H9 (cell line): ENCODE results near the gene GALR2. TPM values are rescaled to one million over a fixed set of nuclear protein-coding genes. Genes with fewer than 3 reads are reported as not detected.

Source experiments
- DNase-seq: peaks from one replicate; pipeline ENCODE4 v3.0.0-alpha.2; 2017
- H2AFZ ChIP-seq: one replicate; pipeline ENCODE4 v1.6.1; 2013; ENCODE audit warnings: mild to moderate bottlenecking, low read length, control low read depth, moderate library complexity
- H2AK5ac ChIP-seq: 2 replicates; pipeline ENCODE4 v1.6.1; 2013; ENCODE audit warnings: low read length, control low read depth, mixed read lengths; ENCODE audit not compliant: insufficient read length
- H2BK120ac ChIP-seq: one replicate; pipeline ENCODE4 v1.6.1; 2013; ENCODE audit warnings: low read depth, mild to moderate bottlenecking, low read length, control low read depth, inconsistent platforms; ENCODE audit not compliant: poor library complexity, severe bottlenecking
- H2BK12ac ChIP-seq: 2 replicates; pipeline ENCODE4 v1.6.1; 2013; ENCODE audit warnings: low read length, control low read depth, mixed read lengths, low read depth; ENCODE audit not compliant: insufficient read length
- H2BK15ac ChIP-seq: 2 replicates; pipeline ENCODE4 v1.6.1; 2013; ENCODE audit warnings: low read depth, low read length, control low read depth
- H2BK20ac ChIP-seq: one replicate; pipeline ENCODE4 v1.6.1; 2013; ENCODE audit warnings: low read depth, mild to moderate bottlenecking, low read length, control low read depth, inconsistent platforms; ENCODE audit not compliant: poor library complexity, severe bottlenecking
- H2BK5ac ChIP-seq: 2 replicates; pipeline ENCODE4 v1.6.1; 2013; ENCODE audit warnings: low read length, control low read depth, mixed read lengths; ENCODE audit not compliant: insufficient read length
- H3K14ac ChIP-seq: 2 replicates; pipeline ENCODE4 v1.6.1; 2013; ENCODE audit warnings: low read length, control low read depth; ENCODE audit not compliant: insufficient read depth
- H3K18ac ChIP-seq: 2 replicates; pipeline ENCODE4 v1.6.1; 2013; ENCODE audit warnings: low read depth, mild to moderate bottlenecking, mixed read lengths, low read length, control low read depth; ENCODE audit not compliant: insufficient read length
- H3K23ac ChIP-seq: 2 replicates; pipeline ENCODE4 v1.6.1; 2013; ENCODE audit warnings: low read length, control low read depth, mixed read lengths, low read depth; ENCODE audit not compliant: insufficient read length
- H3K23me2 ChIP-seq: 2 replicates; pipeline ENCODE4 v1.6.1; 2013; ENCODE audit warnings: low read depth, mild to moderate bottlenecking, mixed read lengths, low read length, control low read depth; ENCODE audit not compliant: insufficient read length, poor library complexity, severe bottlenecking
- H3K27ac ChIP-seq: 2 replicates; pipeline ENCODE4 v1.5.1; 2013; ENCODE audit warnings: low read length, control low read depth, mixed read lengths, low read depth; ENCODE audit not compliant: insufficient read length
- H3K27me3 ChIP-seq: 2 replicates; pipeline ENCODE4 v1.6.1; 2013; ENCODE audit warnings: low read length, control low read depth, inconsistent platforms; ENCODE audit not compliant: insufficient read depth
- H3K4ac ChIP-seq: 2 replicates; pipeline ENCODE4 v1.6.1; 2013; ENCODE audit warnings: low read depth, mild to moderate bottlenecking, control low read depth, inconsistent platforms, low read length, moderate library complexity
- H3K4me1 ChIP-seq: 2 replicates; pipeline ENCODE4 v1.6.1; 2013; ENCODE audit warnings: low read length, control low read depth, inconsistent platforms; ENCODE audit not compliant: insufficient read depth
- H3K4me2 ChIP-seq: 2 replicates; pipeline ENCODE4 v1.6.1; 2013; ENCODE audit warnings: low read length, control low read depth, mixed read lengths; ENCODE audit not compliant: insufficient read length, insufficient read depth
- H3K56ac ChIP-seq: 2 replicates; pipeline ENCODE4 v1.6.1; 2013; ENCODE audit warnings: low read depth, mild to moderate bottlenecking, mixed read lengths, low read length, control low read depth; ENCODE audit not compliant: insufficient read length
- H3K79me1 ChIP-seq: 2 replicates; pipeline ENCODE4 v1.6.1; 2013; ENCODE audit warnings: low read depth, mild to moderate bottlenecking, moderate library complexity, low read length, control low read depth, inconsistent platforms; ENCODE audit not compliant: insufficient read depth, poor library complexity, severe bottlenecking
- H3K79me2 ChIP-seq: 2 replicates; pipeline ENCODE4 v1.6.1; 2013; ENCODE audit warnings: low read length, control low read depth, inconsistent platforms; ENCODE audit not compliant: insufficient read depth
- H3K9ac ChIP-seq: 2 replicates; pipeline ENCODE4 v1.6.1; 2013; ENCODE audit warnings: low read length, control low read depth, mixed read lengths; ENCODE audit not compliant: insufficient read length; ENCODE audit errors: extremely low read depth
- H3K9me3 ChIP-seq: one replicate; pipeline ENCODE4 v1.6.1; 2013; ENCODE audit warnings: low read depth, low read length, inconsistent platforms; ENCODE audit not compliant: control insufficient read depth
- H3T11ph ChIP-seq: one replicate; pipeline ENCODE4 v1.6.1; 2013; ENCODE audit warnings: mild to moderate bottlenecking, low read length, control low read depth, inconsistent platforms
- H4K20me1 ChIP-seq: one replicate; pipeline ENCODE4 v1.6.1; 2013; ENCODE audit not compliant: control insufficient read depth, insufficient read length, insufficient read depth
- H4K5ac ChIP-seq: 2 replicates; pipeline ENCODE4 v1.6.1; 2013; ENCODE audit warnings: low read depth, mild to moderate bottlenecking, mixed read lengths, low read length, control low read depth; ENCODE audit not compliant: insufficient read length
- H4K8ac ChIP-seq: replicated peaks from 2 replicates; pipeline ENCODE4 v1.6.1; 2013; ENCODE audit warnings: low read length, control low read depth, mixed read lengths, low read depth; ENCODE audit not compliant: insufficient read length
- H4K91ac ChIP-seq: 2 replicates; pipeline ENCODE4 v1.6.1; 2013; ENCODE audit warnings: low read depth, mild to moderate bottlenecking, moderate library complexity, mixed read lengths, low read length, control low read depth; ENCODE audit not compliant: insufficient read length
- H3K27ac Mint-ChIP-seq, 3 experiments: 2 replicates in 2 of 3; 3 replicates in 1 of 3; pipeline ENCODE4 v1.8.0; 2020 to 2021; ENCODE audit warnings: mixed read lengths in 3 of 3, mild to moderate bottlenecking in 1 of 3, moderate library complexity in 1 of 3
- H3K27me3 Mint-ChIP-seq: 2 replicates; pipeline ENCODE4 v1.8.0; 2021; ENCODE audit warnings: low read depth, mild to moderate bottlenecking, moderate library complexity, mixed read lengths
- H3K36me3 Mint-ChIP-seq, 3 experiments: 2 replicates in 2 of 3; 3 replicates in 1 of 3; pipeline ENCODE4 v1.8.0; 2020 to 2021; ENCODE audit warnings: low read depth in 3 of 3, mixed read lengths in 3 of 3; ENCODE audit not compliant: insufficient read depth in 1 of 3
- H3K4me1 Mint-ChIP-seq, 2 experiments: 2 replicates each; pipeline ENCODE4 v1.8.0; 2020; ENCODE audit warnings: mixed read lengths in 2 of 2
- H3K4me3 Mint-ChIP-seq, 2 experiments: 2 replicates in 1 of 2; 3 replicates in 1 of 2; pipeline ENCODE4 v1.8.0; 2020 to 2021; ENCODE audit warnings: mild to moderate bottlenecking in 2 of 2, mixed read lengths in 2 of 2, moderate library complexity in 1 of 2
- H3K9me3 Mint-ChIP-seq, 2 experiments: 2 replicates in 1 of 2; 3 replicates in 1 of 2; pipeline ENCODE4 v1.8.0; 2020; ENCODE audit warnings: mild to moderate bottlenecking in 2 of 2, mixed read lengths in 2 of 2, moderate library complexity in 1 of 2
- WGBS: extraction: QIAGEN DNeasy Blood & Tissue Kit; methylation state at CpG from one replicate; pipeline ENCODE4 v1.1.7; 2013; ENCODE audit warnings: missing lambda C conversion rate, low lambda C conversion rate, mixed read lengths; ENCODE audit not compliant: insufficient read length; ENCODE audit errors: extremely low coverage; 5-methylcytosine and 5-hydroxymethylcytosine counted together
- total RNA-seq: library from RNA; stranded (reverse); gene quantifications from 2 replicates; pipeline ENCODE4 v1.2.1, GENCODE V29; 2021
- TF ChIP-seq, protein P1 (sequence below): fragments of 200-600 bp; sonication (generic); conservative IDR thresholded peaks from 3 replicates; pipeline ENCODE4 v1.8.0; 2021; ENCODE audit warnings: antibody characterized with exemption, mild to moderate bottlenecking

Gene GALR2
- total RNA-seq, 1 experiment from 2014 or later, result 0.81 TPM

GRCh38 chr17:76111956-76112355 is 37.4 kb downstream of the GALR2 start:
- Histone ChIP-seq H2BK120ac (no peak overlapping the region), H3K4ac (no peak overlapping the region), H2BK15ac (no peak overlapping the region), H3K79me1 (no peaks in the 10 kb centered on the region), H3K18ac (no peak overlapping the region), H3K23me2 (no peaks in the 10 kb centered on the region), H3K27ac (no peak overlapping the region), H3K9ac (no peak overlapping the region), H4K91ac (no peak overlapping the region), H3K23ac (no peak overlapping the region), H4K8ac (no peak overlapping the region), H4K20me1 (no peaks in the 10 kb centered on the region), H3K27me3 (no peaks in the 10 kb centered on the region), H3K14ac (no peak overlapping the region), H3K4me2 (no peak overlapping the region), H3K9me3 (no peaks in the 10 kb centered on the region), H2BK20ac (no peak overlapping the region), H4K5ac (no peak overlapping the region), H2BK12ac (no peak overlapping the region), H3K79me2 (no peaks in the 10 kb centered on the region), H2BK5ac (no peak overlapping the region), H2AFZ (no peak overlapping the region), H3K56ac (no peak overlapping the region), H3T11ph (no peak overlapping the region), H3K4me1 (no peaks in the 10 kb centered on the region), H2AK5ac (no peak overlapping the region)
- TF ChIP-seq, protein P1, sequence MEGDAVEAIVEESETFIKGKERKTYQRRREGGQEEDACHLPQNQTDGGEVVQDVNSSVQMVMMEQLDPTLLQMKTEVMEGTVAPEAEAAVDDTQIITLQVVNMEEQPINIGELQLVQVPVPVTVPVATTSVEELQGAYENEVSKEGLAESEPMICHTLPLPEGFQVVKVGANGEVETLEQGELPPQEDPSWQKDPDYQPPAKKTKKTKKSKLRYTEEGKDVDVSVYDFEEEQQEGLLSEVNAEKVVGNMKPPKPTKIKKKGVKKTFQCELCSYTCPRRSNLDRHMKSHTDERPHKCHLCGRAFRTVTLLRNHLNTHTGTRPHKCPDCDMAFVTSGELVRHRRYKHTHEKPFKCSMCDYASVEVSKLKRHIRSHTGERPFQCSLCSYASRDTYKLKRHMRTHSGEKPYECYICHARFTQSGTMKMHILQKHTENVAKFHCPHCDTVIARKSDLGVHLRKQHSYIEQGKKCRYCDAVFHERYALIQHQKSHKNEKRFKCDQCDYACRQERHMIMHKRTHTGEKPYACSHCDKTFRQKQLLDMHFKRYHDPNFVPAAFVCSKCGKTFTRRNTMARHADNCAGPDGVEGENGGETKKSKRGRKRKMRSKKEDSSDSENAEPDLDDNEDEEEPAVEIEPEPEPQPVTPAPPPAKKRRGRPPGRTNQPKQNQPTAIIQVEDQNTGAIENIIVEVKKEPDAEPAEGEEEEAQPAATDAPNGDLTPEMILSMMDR, result no peak
- Mint-ChIP-seq H3K4me3 (no peak overlapping the region; a peak in 1 of 5 replicates), H3K27me3 (no peaks in the 10 kb centered on the region), H3K27ac (no peak overlapping the region), H3K4me1 (peaks cover 0 to 2% of the 10 kb centered on the region in 2 experiments; a peak in 2 of 4 replicates), H3K36me3 (no peaks in the 10 kb centered on the region; a peak in 1 of 7 replicates), H3K9me3 (peaks cover 0 to 5% of the 10 kb centered on the region in 2 experiments; a peak in 1 of 5 replicates)
- WGBS, result no CpG with 5 or more reads among the region's 2 CpGs
- DNase-seq, result no peak
